GM10248 (cell line): ENCODE measurements around the gene SLC4A1AP.
A peak's percentile ranks its signal among the peaks of the same experiment; 100 is the strongest.

Experiments used
- CTCF ChIA-PET: fragments of 300-600 bp; sonication (Branson Sonifier 250); formaldehyde crosslinking; extraction: SDS; loops from one replicate; lab custom pipeline; 2021; ENCODE audit warnings: antibody characterized with exemption; lab: Yijun Ruan, JAX
- POLR2A ChIA-PET: fragments of 350-650 bp; sonication (Branson Sonifier 250); formaldehyde crosslinking; extraction: SDS; loops from one replicate; lab custom pipeline; 2020; ENCODE audit warnings: antibody characterized with exemption; lab: Yijun Ruan, JAX
- DNase-seq: peaks from one replicate; pipeline ENCODE4 v3.0.0; 2012; ENCODE audit errors: extremely low spot score
- TF ChIP-seq, protein P1 (sequence below): IDR thresholded peaks from 2 replicates; pipeline ENCODE4 v1.5.1; 2012; ENCODE audit warnings: mild to moderate bottlenecking, low read depth; ENCODE audit errors: extremely low read depth, missing control alignments, control extremely low read depth

Gene SLC4A1AP

DNA sequence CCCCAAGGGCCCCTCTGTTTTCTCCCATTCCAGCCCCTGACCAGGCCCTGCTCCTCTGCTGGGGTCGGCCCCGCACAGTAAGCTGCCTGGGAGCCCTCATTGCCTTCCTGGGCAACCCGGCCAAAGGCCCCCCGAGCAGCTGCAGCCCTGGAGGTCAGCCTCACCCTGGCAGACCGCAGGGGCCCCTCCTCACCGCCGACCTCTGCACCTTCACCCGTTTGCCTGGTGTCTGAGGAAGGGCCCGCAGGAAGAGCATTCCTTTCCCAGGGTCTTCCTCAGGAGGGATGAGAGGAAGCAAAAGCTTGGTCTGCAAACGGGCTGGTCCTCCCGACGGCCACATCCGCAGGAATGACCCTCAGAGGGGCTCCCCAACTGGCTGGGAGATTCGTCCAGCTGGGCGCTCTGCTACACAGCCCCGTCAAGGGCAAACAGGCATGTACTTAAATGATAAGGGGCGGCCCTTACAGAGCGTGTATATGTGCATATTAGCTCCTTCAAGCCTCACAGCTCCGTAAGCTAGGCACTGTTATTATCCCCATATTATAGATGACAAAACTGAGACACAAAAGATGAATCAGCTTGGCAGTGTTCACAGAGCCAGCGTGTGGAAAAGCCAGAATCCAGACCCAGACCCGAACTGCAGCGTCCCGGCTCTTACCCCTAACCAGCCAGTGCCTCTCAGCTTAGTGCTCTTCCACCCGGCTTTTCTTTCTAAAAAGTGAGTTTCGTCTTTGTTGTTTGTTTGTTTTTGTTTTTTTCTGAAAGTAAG lies 52.8 kb downstream of the SLC4A1AP start:
- ChIA-PET POLR2A (no interaction called here), CTCF (interaction anchor here (1.0 to 1.8 kb wide), 5 partner anchors 8 to 38 kb away, joined by 3 to 8 read pairs (median 4); no protein-coding TSS in a partner anchor)
- no peak for DNase-seq
- TF ChIP-seq, protein P1, sequence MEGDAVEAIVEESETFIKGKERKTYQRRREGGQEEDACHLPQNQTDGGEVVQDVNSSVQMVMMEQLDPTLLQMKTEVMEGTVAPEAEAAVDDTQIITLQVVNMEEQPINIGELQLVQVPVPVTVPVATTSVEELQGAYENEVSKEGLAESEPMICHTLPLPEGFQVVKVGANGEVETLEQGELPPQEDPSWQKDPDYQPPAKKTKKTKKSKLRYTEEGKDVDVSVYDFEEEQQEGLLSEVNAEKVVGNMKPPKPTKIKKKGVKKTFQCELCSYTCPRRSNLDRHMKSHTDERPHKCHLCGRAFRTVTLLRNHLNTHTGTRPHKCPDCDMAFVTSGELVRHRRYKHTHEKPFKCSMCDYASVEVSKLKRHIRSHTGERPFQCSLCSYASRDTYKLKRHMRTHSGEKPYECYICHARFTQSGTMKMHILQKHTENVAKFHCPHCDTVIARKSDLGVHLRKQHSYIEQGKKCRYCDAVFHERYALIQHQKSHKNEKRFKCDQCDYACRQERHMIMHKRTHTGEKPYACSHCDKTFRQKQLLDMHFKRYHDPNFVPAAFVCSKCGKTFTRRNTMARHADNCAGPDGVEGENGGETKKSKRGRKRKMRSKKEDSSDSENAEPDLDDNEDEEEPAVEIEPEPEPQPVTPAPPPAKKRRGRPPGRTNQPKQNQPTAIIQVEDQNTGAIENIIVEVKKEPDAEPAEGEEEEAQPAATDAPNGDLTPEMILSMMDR, result no peak

DNA sequence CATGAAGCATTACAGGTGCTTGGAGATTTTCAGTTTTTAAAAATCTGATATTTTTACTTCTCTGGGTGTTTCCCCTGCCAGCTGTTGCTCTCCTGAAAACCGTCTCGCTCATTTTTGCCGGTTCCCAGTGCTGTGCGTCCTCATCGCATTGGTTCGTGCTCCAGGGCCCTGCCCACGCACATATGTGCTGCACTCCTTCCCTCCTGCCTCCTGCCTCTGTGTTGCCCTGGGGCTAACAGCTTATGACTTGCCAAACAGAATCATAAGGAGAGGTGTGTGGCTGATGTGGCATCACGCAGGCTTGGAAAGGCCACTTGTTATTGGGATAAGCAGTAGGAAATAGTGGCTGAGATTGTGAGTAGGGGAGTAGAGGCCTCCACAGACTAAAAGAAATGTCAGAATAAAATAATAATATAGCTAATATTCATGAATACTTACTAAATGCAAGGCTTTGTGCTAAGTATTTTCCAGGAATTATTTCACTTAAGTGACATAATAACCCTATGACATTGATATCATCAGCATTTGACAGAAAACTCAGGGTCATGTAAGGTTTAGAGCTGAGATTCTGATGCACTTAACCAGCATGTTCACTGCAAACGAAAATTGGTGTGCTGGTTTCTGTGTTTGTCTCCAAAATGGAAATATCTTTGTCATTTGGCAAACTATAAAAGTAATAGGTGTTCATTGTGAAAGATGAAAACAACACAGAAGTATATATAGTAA lies 53.5 kb downstream of the SLC4A1AP start:
- ChIA-PET CTCF (interaction anchor here (1.0 to 1.8 kb wide), 5 partner anchors 9 to 37 kb away, joined by 3 to 8 read pairs (median 4); no protein-coding TSS in a partner anchor), POLR2A (no interaction called here)
- TF ChIP-seq, protein P1, result no peak
- peak; percentile 32 for DNase-seq

DNA sequence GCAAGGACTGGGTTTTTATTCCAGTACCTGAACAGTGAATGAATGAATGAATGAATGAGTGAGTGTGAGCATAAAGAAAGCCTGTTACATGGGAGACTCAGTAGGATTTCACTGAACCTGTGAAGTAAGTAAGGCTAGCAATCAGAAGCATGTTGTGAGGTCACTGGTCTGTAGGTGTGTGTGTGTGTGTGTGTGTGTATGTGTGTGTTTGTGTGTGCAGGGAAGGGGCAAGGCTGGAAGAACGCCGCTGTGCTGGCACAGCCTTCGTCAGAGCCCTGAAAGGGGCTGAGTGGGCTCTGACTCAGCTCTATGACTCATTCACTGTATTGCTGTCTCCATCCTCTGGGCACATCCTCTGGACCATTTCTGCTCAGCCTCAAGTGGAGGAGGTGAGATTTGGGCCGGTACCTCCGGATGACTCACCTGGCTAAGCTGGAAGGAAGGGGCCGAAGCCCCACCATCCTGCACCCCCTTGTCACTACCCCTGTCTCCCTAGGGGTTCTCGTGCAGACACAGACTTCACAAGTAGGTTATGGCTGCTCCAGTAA lies 56.4 kb downstream of the SLC4A1AP start:
- ChIA-PET CTCF (no interaction called here), POLR2A (no interaction called here)
- TF ChIP-seq, protein P1, result no peak
- DNase-seq, result no peak

DNA sequence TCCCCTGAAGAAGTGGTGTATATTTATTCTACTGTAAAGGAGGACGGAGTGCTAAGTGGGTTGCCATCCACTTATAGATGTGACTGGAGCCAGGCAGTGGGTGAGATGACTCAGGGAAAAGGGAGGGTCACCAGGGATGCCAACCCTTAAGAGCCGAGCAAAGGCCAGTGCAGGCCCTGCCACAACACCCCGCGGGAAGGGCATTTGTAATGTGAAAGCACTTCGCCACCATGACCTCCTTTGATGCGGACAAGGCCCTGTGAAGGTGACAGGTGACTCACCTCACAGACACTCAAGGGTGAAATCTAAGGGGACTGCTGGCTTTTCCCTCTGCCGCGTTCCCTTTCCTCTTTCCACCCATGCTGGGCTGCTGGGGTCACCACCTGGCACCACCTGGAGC lies 57.6 kb downstream of the SLC4A1AP start:
- ChIA-PET CTCF (no interaction called here), POLR2A (no interaction called here)
- DNase-seq, result no peak

DNA sequence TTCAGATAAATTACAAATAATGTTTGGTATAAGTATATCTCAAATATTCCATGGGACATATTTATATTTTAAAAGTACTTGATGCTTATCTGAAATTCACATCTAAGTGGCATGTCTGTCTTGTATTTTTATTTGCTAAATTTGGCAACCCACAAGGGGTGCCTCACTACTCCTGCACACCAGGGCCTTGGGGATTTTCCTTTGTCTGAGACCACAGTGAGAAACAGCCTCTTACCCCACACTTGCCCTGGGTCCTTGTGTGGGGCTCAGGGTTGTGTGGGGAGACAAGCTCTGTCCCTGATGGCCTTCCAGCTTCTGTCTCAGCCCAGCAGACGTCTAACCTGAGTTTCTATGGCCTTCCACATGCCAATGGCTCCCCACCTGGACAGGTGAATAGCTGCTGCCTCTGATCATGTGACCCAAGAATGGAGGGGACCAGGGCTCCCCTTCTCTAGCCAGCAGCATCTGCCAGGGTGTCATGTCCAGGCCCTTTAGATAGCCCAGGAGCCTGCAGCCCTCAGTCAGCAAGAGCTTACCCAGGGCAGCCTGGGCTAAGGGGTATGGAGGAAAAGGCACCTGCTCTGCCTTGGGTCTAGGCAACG lies 58.3 kb downstream of the SLC4A1AP start:
- TF ChIP-seq, protein P1, result no peak
- CTCF ChIA-PET, result interaction anchor here (1.0 to 3.1 kb wide), 10 partner anchors 9 to 732 kb away, joined by 3 to 33 read pairs (median 4); partner anchors contain the start of gene FOSL2
- POLR2A ChIA-PET, result no interaction called here
- DNase-seq, result no peak

More for the DNA sequence above, 57.6 kb downstream of the SLC4A1AP start:
- TF ChIP-seq, protein P1, result no peak
